Panc1 (cell line): ENCODE results near the gene NNAT.

Source experiments
- CTCF ChIP-seq: fragments of 450-650 bp; IDR thresholded peaks from 2 replicates; pipeline ENCODE4 v1.5.1; 2017; ENCODE audit warnings: mild to moderate bottlenecking
- POLR2AphosphoS5 ChIP-seq: IDR thresholded peaks from 2 replicates; pipeline ENCODE4 v1.6.1; 2012; ENCODE audit warnings: mild to moderate bottlenecking, low read depth, low read length, moderate library complexity

- TF ChIP-seq POLR2AphosphoS5 (no peak), CTCF (no peak)
Observed at GRCh38 chr20:37504404-37505096, 16.5 kb upstream of the NNAT start.
